Dermis microvascular lymphatic vessel endothelial cell (primary cell): ENCODE results near the gene OR5H14. TPM values are rescaled to one million over a fixed set of nuclear protein-coding genes. Genes with fewer than 3 reads are reported as not detected.
"Not testable (repeated sequence)": the region's sequence is repeated elsewhere in the genome, so short reads cannot be mapped to it uniquely, and the experiment has no call there.

ENCODE experiments used
- DNase-seq, 2 donors: peaks; one replicate each; pipeline versions ENCODE4 v3.0.0 to v3.0.0-alpha.2; 2010; ENCODE audit warnings: low read depth in 2 of 2
- total RNA-seq: library from RNA; depleted of rRNA; stranded (reverse); fragments of >200 nt; gene quantifications from 2 replicates; pipeline ENCODE4 v1.2.1, GENCODE V29; 2014

The OR5H14 gene
- total RNA-seq, 1 donor from 2014 or later = not detected

DNA sequence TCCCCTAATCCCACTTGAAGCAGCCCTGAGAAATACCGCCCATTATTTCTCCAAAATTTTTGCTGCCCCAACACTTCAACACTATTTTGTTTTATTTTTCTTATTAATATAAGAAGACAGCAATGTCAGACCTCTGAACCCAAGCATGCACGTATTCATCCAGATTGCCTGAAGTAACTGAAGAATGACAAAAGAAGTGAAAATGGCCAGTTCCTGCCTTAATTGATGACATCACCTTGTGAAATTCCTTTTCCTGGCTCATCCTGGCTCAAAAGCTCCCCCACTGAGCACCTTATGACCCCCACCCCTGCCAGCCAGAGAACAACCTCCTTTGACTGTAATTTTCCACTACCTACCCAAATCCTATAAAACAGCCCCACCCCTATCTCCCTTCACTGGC is 49.0 kb downstream of the OR5H14 start:
- not testable (repeated sequence) for DNase-seq

DNA sequence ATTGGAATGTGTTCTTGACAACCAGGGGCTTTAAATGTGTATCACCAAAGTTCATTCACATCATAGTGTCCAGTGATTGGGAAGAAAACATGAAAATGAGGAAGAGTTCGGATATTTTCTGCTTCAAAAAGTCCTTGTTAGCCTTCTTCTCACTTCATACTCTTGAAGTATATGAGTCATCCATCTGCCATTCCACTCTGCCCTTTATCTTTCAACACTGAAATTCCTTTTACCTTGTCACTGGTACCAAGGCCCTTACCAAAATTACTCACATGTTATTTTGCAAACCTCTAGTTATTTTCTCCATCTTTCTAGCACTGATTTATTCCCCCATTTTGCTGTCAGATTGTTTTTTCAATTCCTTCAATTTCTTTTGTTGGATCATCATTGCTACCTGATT is 51.7 kb downstream of the OR5H14 start:
- DNase-seq = no peak

Other genes with a start within 250 kb of the OR5H14 start
- 28.6 and 29.0 TPM in 2 replicates for gene RIOX2, start 175.0 kb upstream of the OR5H14 start, total RNA-seq
- not detected in 2 replicates for gene GABRR3, start 112.2 kb upstream of the OR5H14 start, total RNA-seq
- gene OR5AC2, start 60.3 kb upstream of the OR5H14 start, total RNA-seq = not detected in 2 replicates
- gene OR5H1, start 16.8 kb upstream of the OR5H14 start, total RNA-seq = not detected in 2 replicates
- gene OR5H15, start 19.2 kb downstream of the OR5H14 start, total RNA-seq = not detected in 2 replicates
- gene OR5H6, start 116.8 kb downstream of the OR5H14 start, total RNA-seq = not detected in 2 replicates
- not detected in 2 replicates for gene OR5H2, start 135.0 kb downstream of the OR5H14 start, total RNA-seq
- gene OR5K4, start 206.4 kb downstream of the OR5H14 start, total RNA-seq = not detected in 2 replicates
- gene OR5K3, start 243.2 kb downstream of the OR5H14 start, total RNA-seq = not detected in 2 replicates